Hepatic stellate cell (primary cell): ENCODE measurements around the gene MYH7B.

Experiments used
- DNase-seq: peaks from one replicate; pipeline ENCODE4 v3.0.0; 2011; ENCODE audit warnings: low spot score

Gene MYH7B

DNA sequence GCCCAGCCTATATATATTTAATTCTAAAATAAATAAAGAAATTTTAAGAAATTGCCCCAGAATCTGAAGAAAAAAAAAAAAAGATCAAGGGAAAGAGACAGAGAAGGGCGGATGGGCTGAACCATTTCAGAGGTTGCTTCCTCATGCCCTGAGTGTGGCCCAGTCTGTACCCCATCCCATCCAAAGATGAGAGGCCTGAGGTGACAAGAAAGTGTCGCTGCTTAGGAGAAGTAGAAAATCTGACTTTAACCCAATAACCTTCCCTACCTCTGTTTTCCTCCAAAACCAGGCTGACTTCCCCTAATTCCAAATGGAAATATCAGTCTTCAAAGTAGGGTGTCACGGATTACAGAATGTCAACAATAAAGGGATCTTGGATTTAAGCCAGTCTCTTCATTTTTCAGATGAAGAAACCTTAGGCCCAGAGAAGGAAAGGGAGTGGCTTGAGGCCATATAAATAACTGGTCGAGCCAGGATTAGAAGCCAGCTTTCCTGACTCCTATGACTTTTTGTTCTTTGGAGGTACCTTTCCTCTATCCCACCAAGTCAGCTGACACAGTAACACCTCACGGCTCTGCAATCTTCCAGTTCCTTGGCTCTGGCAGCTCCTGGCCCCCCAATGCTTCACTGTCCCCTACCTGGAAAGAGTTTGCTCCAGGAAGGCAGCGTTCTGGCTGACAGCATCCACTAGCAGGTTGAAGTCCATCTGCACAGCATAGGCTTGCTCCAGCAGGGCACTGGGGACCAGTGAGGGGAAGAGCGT, 10.2 kb upstream of the MYH7B start:
- no peak for DNase-seq

DNA sequence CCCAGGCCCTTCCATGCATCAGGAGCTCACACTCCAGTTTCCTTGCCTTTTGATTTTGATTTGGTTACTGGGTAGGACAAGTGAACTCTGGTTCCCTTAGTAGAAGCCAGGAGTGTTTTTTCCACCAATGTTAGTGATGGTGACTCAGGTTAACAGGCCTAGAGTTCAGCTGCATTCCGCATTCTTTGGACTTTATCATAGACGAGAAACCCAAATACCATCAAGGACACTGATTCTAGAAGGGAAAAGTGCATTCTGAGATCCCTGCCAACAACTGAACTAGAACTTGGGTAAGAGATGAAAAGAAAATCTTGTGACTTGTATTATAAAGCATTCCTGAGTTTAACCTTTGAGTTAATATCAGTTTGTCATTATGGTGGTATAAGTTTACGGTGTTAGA, 9.0 kb upstream of the MYH7B start:
- no peak for DNase-seq

DNA sequence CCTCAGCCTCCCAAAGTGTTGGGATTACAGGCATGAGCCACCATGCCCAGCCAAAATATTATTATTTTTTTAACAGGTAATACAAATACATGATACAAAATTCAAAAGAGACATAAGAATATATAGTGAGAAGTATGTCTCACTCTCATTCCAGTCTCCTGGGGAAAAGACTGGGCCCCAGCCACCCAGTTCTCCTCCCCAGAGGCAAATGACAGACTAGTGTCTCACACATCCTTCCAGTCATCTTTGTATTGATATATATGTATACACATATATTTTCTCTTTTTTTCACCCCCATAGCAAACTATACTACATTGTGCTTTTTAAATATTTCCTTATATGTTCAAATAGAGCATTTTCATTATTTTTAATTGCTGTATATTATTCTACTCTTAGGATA, 8.3 kb upstream of the MYH7B start:
- DNase-seq: no peak

DNA sequence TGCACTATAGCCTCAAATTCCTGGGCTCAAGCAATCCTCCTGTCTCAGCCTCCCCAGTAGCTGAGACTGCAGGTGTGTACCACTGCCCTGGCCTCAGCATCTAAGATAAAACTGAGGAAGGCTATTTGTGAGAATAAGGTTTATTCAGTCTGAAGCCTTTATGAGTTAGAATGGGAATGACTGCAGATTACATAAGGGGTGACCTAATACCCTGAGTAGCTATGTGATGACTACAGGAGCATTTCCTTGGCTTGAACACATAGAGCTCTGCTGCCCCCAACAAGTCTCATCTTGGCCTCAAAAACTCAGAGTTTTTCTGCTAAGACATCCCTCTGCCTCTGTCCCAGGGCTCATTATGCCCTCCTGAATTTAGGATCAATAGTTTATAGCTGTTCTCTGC, 7.6 kb upstream of the MYH7B start:
- peak; percentile 68 for DNase-seq

DNA sequence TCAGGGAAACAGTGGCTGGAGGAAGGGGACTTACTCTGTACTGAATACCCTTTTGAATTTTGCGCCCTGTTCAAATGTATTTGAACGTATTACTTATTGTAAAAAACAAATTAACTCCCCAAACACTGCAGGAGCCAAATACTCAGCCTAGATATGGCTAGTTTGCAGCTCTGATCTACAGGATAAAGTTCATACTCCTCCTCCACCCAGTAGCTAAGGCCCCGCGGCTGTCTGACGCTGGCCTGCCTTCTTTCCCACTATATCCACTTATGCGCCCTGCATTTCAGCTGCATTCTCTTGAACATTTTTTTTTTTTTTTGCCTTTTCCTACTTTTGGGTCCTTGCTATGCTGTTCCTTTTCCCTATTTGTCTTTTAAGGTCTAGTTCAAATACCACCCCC, 6.5 kb upstream of the MYH7B start:
- DNase-seq: no peak

DNA sequence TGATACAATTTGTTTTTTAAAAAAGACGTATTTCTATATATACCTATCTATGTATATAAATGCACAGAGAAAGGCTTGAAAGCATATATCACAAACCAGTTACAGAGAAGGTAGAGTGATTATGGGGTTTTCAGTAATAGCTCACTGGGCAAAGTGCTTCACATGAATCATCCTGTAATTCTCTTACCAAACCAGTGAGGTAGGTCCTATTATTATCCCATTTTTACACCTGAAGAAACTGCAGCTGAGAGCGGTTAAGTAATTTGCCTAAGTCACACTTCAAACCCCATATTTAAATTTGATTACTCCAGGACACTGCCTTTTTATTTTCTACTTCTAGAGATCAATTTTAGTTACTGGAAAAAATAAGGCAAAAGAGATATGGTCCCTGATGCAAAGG, 4.4 kb upstream of the MYH7B start:
- DNase-seq: no peak

DNA sequence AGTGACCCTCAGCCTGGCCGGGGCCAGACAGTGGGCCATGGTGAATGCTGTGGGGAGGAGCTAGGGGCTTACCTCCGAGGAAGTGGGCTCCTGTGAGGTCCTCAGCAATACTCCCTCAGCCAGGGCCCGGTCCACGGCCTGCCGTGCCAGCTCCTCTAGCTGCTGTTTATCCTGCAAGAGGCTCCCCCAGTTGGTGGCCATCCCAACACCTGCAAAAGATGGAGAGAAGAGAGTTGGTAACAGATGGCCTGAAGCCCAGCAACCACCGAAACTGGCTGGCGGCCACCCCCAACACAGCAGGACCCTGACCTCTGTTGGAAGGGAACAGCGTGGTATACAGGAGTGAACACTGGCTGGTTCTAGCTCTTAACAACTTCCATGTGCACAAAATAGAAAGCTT, 4.0 kb upstream of the MYH7B start:
- no peak for DNase-seq

DNA sequence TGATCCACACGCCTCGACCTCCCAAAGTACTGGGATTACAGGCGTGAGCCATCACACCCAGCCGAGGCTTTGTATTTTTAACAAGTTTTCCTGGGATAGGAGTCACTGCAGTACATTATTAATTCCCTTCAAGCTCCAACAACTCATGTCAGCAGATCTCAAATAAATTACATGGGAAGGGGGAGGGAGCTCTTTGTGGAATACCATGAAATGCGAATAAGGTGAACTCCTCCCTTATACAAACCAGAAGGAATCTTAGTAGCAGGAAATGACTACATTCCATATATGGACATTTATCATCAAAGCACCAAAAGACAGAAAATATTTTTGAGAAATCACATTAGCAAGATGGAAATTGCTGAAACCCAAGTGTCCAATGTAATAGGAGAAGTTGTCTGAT, 3.0 kb upstream of the MYH7B start:
- DNase-seq: no peak

DNA sequence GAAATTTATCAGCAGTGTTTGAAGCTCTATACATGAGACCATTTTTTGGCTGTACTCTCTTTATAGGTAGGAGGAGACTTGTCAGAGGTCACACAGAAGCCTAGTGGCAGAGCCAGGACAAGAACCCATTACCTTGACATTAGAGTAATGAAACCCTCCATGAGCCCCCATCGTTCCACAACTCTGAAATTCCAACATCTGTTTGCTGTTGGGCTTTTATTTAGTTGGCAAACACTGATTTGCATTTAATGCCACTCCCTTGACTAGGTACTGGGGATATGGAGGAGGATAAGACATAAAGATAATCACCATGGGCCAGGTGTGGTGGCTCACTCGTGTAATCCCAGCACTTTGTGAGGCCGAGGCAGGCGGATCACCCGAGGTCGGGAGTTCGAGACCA, 1.7 kb upstream of the MYH7B start:
- DNase-seq: no peak

DNA sequence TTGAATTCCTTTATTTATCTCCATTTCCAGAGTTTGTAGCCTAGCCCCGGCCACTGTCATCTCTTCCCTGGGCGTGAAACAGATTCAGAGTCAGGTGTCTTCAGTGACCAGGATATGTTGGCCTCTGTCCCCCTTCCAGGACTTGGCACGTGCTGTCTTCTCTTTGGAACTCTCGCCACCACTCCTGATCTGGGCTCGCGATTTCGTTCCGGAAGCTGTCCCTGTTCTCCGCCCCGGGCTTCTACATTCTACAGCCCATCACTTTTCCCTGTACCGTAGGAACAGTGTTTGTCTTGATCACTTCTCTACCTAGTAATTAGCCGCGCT, 801 bp upstream of the MYH7B start:
- DNase-seq: peak; percentile 53

DNA sequence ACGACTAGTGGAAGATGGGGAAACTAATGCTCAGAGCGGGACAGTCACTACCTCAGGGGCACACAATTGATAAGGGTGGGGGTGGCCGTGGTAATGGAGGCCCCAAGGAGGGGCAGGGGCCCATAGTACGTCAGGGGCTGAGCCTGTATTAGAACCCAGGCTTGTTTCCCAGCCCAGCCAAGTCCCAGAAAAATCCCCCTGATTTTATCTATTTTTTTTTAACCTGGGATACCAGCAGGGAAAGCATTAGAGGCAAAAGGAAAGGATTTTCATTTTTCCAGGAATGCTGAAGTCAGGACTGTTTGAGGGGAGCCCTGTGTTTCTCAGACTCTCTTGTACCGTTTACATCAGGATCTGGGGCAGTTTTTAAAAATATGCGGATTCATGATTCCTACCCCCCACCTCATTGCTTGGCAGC, 382 bp downstream of the MYH7B start:
- DNase-seq: no peak

DNA sequence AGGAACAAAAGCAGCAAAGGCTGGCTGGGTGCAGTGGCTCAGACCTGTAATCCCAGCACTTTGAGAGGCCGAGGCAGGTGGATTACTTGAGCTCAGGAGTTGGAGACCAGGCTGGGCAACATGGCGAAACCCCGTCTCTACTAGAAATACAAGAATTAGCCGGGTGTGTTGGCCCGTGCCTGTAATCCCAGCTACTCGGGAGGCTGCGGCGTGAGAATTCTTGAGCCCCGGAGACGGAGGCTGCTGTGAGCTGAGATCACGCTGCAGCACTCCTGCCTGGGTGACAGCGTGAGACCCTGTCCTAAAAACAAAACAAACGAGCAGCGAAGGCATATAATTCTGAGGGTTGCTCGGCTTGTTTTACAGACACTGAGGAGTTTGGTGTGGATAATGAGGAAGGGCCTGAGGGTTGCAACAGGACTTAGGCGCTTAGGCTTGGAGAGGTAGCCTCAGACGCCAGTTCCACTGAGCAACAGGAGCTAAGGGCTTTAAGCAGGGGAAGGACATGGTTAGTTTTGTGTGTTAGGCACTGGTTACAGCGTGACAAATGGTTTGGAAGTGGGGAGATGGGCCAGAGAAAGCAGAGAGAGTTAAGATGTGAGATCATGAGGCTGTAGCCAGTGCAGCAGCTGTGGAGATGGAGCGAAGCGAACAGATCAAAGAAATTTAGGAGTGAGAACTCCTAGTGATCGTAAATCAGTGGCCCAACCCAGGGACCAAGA, 1.2 kb downstream of the MYH7B start:
- DNase-seq: no peak

DNA sequence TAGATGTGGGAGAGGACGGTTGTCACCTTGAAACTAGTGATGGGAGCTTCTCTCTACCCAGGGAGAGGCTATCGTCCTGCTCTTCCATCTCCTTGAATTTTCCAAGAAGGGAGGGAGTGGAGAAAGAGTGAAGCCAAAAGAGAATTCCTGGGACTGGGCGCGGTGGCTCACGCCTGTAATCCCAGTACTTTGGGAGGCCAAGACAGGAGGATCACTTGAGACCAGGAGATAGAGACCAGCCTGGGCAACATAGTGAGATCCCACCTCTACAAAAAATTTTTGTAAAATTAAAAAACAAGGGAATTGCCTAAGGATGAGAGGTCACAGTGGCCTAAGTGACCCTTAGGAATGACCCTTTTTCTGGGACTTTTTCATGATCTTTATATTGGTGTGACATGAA, 8.8 kb downstream of the MYH7B start:
- no peak for DNase-seq

DNA sequence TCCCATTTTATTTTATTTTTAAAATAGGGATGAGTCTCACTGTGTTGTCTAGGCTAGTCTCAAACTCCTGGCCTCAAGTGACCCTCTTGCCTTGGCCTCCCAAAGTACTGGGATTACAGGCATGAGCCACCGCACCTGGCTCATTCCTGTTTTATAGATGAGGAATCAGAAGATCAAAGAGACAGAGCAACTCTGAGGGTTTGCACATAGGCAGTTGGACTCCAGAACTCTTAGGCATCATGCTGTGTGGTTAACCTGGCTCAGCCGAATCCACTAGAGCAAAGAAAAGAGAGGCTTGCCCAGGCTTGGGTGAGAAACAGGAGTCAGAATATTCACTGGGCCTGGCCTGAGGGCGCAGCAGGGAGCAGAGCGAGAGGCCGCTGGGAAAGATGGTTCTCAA, 9.4 kb downstream of the MYH7B start:
- no peak for DNase-seq

DNA sequence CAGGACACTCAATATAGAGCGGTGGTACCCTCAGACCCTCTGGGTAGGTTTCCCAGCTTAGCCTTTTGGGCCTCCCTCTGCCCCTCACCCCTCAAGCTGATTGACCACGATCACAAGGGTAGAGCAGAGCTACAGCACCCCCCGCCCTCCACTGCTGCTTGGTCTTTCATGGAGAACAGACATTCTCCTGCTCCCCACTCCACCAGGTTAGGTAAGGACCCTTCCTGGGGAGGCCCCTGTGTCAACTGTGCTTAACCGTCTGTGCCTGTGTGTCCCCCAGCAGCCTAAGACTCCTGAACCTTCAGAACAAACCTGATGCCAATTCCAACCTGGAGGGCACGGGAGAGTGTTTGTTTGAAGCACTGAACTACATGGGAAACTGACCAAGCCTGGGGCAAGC, 11.8 kb downstream of the MYH7B start:
- DNase-seq: no peak

DNA sequence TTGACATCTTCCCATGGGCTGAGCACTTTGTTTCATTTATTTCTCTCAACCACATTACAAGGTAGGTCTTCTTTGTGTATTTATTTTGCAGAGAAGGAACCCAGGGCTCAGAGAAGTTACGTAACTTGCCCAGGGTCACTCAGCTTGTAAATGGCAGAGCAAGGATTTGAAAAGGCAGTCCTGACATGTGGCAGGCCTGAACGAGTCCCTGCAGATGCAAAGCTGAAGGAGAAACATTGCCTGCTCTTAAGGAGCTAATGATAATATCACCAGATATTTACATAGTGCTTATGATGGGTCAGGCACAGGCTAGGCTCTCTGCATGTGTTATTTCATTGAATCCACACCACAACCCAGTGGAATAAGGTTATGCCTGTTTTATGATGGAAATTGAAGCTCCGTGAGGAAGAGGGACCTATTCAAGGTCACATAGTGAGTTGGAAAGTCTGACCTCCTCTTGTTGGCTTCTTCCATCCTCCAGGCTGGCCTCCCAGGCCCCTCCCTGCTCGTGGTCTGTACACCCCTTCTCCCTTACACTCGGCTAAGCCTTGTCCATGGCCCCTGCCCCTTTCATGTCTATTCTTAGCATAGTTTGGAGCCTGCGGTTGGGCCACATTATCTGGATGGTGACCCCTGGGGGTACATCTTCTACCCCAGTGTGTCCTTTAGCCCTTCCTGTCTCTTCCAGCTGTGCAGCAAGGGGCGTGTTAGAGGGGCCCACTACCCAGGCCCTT, 12.5 kb downstream of the MYH7B start:
- DNase-seq: no peak

DNA sequence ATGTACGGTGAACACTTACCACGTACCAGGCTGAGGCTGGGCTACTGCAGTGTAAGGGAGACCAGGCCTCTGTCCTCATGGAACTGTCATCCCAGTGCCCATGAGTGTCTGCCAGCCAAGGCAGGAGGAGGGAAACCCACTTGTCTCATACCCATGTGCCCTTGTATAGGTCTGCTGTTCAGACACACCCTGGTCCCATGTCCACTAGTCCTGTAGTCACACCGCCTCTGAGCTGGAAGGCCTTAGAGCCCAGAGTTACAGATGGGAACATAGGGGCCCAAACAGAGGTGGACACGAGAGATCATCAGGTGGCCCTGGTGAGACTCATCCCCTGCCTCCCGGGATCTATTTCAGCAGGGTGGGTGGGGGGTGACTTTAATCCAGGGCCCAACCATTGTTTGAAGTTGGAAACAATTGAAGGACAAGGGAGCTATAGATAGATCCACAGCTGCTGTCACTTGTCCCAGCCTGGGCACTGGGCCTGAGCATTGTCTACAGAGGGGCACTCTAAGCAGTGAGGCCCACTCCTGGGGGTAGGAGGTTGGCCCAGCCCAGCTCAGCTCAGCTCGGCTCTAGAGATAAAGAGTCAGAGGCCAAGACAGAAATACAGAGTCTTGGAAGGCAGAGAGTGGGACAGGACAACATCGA, 14.6 kb downstream of the MYH7B start:
- DNase-seq: no peak

DNA sequence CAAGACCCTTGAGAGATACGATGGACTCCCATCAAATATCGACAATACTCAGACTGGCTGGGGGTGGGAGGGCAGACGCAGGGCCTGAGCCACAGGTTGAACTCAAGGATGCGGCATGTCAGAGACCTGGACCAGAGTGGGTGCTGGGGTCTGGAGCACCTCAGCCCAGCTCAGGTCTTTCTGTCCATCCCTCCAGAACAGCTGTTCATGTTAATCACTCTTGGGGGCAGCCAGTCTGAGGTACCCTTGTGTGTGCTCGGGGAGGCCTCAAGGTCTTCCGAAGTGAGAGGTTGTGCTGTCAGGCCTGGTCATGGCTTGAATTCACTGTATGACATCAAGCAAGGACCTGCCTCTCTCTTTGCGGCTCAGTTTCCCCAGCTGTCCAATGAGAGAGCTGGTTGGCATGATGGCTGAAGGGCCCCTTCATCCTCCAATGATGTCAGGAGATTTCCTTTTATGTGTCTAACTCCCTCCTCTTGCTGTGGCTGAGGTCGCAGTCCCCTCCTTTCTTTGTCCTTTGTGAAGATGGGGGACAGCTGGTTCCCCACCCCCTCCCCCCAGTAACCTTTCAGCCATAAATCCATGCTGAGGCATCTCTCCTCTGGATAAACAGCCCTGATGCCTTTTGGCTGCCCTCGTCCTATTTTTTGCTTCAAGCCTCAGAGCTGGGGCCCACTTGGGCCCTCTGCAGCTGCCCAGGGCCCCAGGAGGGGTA, 15.3 kb downstream of the MYH7B start:
- no peak for DNase-seq

DNA sequence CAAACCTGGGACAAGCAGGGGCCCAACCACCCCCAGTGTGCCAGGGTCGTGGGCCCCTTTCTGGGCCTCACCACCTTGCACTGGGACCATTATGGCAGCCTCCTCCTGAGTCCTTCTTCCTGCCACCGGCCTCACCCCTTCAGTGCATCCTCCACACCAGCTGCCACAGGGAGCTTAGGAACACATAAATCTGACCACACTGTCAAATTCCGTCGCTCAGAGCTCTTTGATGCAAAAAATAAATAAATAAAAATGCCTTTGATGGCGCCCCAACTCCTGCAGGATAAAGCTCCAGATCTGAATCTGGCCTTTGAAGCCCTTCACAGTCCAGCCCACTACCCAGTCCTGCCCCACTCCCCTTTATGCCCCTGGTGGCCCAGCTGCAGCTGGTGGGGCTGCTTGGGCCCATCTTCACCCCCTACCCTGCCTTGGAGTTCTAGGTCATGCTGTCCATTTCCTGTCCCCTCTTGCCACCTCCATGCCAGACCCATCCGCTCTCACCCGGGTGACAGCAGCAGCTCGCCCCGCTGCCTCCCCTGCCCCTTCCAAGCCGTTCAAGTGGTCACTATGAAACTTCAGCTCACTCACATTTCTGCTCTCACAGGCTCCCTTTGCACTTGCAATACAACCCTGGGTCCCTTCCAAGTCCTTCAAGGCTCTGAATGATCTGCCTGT, 16.0 kb downstream of the MYH7B start:
- no peak for DNase-seq

DNA sequence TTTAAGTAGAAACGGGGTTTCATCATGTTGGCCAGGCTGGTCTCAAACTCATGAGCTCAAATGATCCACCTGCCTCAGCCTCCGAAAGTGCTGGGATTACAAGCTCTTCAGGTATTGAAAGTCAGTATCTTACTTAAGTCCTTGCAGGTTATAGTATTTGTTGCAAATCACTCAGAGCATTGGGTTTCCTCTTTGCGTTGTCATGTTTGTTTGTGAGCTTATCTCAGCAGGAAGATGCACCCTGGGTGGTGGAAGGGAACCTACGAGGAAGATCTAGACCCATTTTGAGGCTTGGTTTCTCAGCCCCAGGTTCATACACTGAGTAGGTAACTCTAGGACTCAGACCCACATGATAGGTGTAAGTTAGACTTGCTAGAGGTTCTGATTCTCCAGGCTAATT, 18.6 kb downstream of the MYH7B start:
- no peak for DNase-seq

DNA sequence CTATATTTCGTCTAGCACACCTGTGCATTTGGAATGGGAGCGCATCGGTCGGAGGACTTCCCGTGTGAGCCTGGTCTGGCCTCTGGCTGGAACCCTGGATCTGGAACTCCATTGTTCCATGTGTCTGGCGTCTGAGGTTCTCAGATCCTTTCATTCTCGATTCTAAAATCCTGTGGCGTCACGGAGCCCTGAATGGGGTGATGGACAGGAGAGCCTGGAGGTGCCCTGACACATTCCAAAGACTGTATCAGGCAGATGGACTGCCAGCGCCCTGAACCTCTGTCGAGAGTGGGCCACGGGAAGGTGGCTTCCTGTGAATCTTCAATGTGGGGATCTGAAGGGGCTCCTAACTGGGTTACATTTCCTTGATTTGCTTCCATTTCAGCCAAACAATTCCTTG, 20.6 kb downstream of the MYH7B start:
- no peak for DNase-seq
